Activated CD4-positive, alpha-beta memory T cell treated with anti-CD3 and anti-CD28 coated beads, Interleukin-2, amount 10 ng/mL, durations not matched to agents 7 days and 5 days (primary cell): Measurements from ENCODE around the gene IGSF3. TPM values are rescaled to one million over a fixed set of nuclear protein-coding genes. Genes with fewer than 3 reads are reported as not detected.
"Not testable (repeated sequence)": the region's sequence is repeated elsewhere in the genome, so short reads cannot be mapped to it uniquely, and the experiment has no call there.

Experiments
- CTCF ChIA-PET: fragments of 350-600 bp; sonication (Branson Sonifier 250); formaldehyde crosslinking; loops from one replicate; lab custom pipeline; 2021; ENCODE audit warnings: antibody characterized with exemption, inconsistent platforms; lab: Charles Lee
- POLR2A ChIA-PET: fragments of 350-600 bp; sonication (Branson Sonifier 250); formaldehyde crosslinking; loops from one replicate; lab custom pipeline; 2021; ENCODE audit warnings: antibody characterized with exemption; lab: Charles Lee
- DNase-seq: peaks from one replicate; pipeline ENCODE4 v3.0.0-alpha.2; 2020
- H3K27ac Mint-ChIP-seq: one replicate; pipeline ENCODE4 v1.8.0; 2021; ENCODE audit warnings: mild to moderate bottlenecking, mixed read lengths
- H3K27me3 Mint-ChIP-seq: one replicate; pipeline ENCODE4 v1.8.0; 2021; ENCODE audit warnings: mixed read lengths
- H3K36me3 Mint-ChIP-seq: one replicate; pipeline ENCODE4 v1.8.0; 2021; ENCODE audit warnings: low read depth, mixed read lengths
- H3K4me1 Mint-ChIP-seq: one replicate; pipeline ENCODE4 v1.8.0; 2021; ENCODE audit warnings: mixed read lengths
- H3K4me3 Mint-ChIP-seq: one replicate; pipeline ENCODE4 v1.8.0; 2021; ENCODE audit warnings: mild to moderate bottlenecking, mixed read lengths
- H3K9me3 Mint-ChIP-seq: one replicate; pipeline ENCODE4 v1.8.0; 2021; ENCODE audit warnings: mixed read lengths
- total RNA-seq, 2 experiments: library from RNA; stranded (reverse); gene quantifications; one replicate each; pipeline ENCODE4 v1.2.3, GENCODE V29; 2021

Gene IGSF3
- total RNA-seq, 2 experiments from 2014 or later, result 0.48 to 0.58 TPM

DNA sequence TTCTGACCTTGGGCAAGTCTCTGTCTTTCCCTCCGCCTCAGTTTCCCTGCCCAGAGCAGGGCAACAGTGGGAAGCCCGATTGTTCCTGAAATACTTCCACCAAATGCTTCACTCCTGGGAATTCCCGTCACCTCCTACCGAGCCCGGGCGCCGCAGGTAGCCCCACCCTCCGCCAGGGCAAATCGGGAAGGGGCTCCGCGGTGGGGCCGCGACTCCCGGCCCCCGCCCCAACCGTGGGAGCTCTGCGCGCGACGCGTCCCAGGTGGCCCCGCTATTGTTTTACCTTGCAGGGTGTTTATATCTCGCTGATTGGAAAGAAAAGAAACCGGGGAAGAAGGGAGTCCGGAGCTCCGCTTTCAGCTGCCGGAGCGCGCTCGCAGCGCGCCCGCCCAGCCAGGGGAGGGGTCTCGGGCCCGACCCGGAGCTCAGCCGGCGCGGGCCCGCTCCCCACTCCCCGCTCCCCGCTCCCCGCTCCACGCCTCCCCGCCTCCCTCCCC is 407 bp downstream of the IGSF3 start:
- DNase-seq, result no peak
- no peak overlapping the region for H3K27ac Mint-ChIP-seq
- no peaks in the 10 kb centered on the region for H3K36me3 Mint-ChIP-seq
- peak overlapping the region; percentile 67 for H3K4me3 Mint-ChIP-seq
- no peaks in the 10 kb centered on the region for H3K9me3 Mint-ChIP-seq
- H3K4me1 Mint-ChIP-seq, result peaks cover 8% of the 10 kb centered on the region
- CTCF ChIA-PET, result no interaction called here
- POLR2A ChIA-PET, result interaction anchor here (2.1 kb wide), 1 partner anchor 392 kb away, joined by 7 read pairs; the partner anchor contains the start of gene TTF2
- H3K27me3 Mint-ChIP-seq, result peaks cover 53% of the 10 kb centered on the region

DNA sequence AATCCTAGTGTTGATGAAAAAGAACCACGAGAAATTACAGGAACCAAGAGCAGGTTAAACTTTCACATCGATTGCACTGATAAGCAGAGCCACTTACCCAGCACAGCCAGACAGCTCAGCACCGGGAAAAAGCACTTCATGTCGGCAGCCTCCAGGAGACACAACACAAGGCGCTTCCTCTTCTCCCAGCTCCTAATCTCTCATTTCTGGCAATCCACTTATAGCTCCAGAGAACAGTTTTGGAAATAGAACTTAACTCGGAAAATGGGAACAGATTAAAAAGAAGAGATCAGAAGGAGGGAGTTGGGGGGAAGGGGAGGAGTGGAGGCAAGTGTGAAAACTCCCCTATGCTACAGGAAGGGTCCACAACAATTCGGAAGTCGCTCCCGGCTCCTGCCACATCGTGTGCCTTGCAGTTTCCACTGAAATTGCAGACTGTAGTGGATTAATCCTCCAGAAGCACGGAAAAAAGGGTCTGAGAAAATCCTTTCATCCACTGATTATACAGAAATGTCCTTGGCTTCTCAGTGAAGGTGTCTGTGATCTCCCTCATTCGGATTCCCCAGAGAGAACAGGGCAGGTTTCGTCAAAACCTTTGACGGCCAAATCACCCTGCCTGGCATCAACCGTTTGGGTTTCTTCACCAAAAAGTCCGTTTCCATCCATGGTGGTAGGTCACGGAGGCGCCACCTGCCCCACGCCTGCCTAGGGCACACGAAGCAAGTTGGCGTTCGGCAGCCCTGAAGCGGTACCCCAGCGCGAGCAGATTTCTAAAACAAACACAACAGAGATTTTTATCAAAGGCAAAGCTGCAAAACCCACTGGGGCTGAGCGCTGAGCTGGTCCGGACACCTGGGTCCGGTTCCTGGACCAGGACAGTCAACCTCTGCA is 1.1 kb downstream of the IGSF3 start:
- Mint-ChIP-seq H3K27ac (no peak overlapping the region), H3K36me3 (no peaks in the 10 kb centered on the region), H3K27me3 (peaks cover 50% of the 10 kb centered on the region), H3K9me3 (no peaks in the 10 kb centered on the region), H3K4me1 (peaks cover 8% of the 10 kb centered on the region), H3K4me3 (peak overlapping the region; percentile 67)
- no peak for DNase-seq
- CTCF ChIA-PET, result no interaction called here
- POLR2A ChIA-PET, result no interaction called here

DNA sequence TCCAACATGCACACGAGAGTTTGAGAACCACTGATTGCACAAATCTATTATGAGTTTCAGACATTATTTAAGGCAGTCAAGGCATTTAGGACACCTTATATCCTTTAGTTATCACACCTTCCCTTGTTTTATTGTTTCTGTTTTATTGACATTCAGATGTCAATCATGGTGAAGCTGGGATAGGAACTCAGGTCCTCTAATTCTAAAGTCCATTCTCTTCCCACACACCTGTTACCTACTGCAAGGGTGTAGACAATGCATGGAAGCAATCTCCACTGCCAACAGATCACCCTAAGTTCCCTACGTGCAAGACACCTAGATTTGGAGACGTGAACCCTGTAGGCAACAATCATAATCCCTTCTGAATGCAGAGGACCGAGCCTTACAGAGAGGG is 2.6 kb downstream of the IGSF3 start:
- Mint-ChIP-seq H3K4me3 (no peak overlapping the region), H3K9me3 (no peaks in the 10 kb centered on the region), H3K36me3 (no peaks in the 10 kb centered on the region), H3K27ac (no peak overlapping the region), H3K4me1 (peaks cover 8% of the 10 kb centered on the region), H3K27me3 (peaks cover 42% of the 10 kb centered on the region)
- ChIA-PET POLR2A (no interaction called here), CTCF (interaction anchor here (1.0 kb wide), 1 partner anchor 8 kb away, joined by 3 read pairs; no protein-coding TSS in a partner anchor)
- DNase-seq, result no peak

DNA sequence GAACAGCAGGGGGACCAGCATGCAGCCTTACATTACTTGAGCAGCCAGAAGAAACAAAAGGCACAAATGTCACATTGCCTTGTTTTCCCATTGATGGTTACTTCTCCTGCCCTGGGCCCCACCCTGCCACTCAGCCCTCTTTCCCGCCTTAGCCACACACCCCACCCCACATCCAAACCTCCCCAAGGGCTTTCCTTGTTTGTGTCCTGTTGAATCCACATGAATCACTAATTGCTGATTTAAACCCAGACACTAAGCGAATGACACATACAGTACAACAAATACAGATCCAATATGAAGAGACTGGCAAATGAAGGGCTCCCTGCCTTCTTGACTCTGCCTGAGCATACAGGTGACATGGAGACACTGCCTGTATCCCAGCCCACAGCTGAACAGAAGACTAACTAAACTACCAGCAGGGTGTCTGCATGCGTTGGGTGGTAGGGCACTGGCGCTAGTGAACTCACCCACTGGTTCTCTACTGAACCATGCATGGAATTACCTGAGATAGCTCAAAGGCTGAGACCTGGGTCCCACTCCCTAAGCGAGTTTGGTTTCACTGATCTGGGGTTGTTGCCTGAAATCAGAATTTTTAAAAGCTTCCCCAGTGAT is 3.1 kb downstream of the IGSF3 start:
- POLR2A ChIA-PET, result no interaction called here
- H3K4me1 Mint-ChIP-seq, result peaks cover 8% of the 10 kb centered on the region
- no peak for DNase-seq
- no peaks in the 10 kb centered on the region for H3K9me3 Mint-ChIP-seq
- no peak overlapping the region for H3K4me3 Mint-ChIP-seq
- H3K27ac Mint-ChIP-seq, result no peak overlapping the region
- H3K27me3 Mint-ChIP-seq, result peaks cover 40% of the 10 kb centered on the region
- CTCF ChIA-PET, result interaction anchor here (1.0 kb wide), 1 partner anchor 8 kb away, joined by 3 read pairs; no protein-coding TSS in a partner anchor
- H3K36me3 Mint-ChIP-seq, result no peaks in the 10 kb centered on the region

DNA sequence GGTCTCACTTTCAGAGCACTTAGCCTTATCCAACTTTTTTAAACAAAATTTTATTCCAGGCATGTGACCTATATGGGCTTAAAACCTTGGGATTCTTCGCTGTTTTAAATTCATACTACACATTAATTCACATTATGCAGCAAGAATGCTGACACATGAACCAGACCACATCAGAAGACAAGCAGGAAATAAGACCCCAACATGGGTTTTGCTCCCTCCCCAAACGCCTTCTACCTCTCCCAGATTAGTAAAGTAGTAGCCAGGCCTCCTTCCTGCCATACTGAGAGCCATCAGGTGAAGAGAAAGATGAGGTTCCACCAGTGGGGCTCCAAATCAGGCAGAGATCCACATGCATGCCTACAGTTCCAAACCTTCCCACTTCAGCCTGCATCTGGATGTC is 3.7 kb downstream of the IGSF3 start:
- DNase-seq, result no peak
- H3K4me3 Mint-ChIP-seq, result no peak overlapping the region
- no peaks in the 10 kb centered on the region for H3K36me3 Mint-ChIP-seq
- CTCF ChIA-PET, result no interaction called here
- no peaks in the 10 kb centered on the region for H3K9me3 Mint-ChIP-seq
- peaks cover 8% of the 10 kb centered on the region for H3K4me1 Mint-ChIP-seq
- no peak overlapping the region for H3K27ac Mint-ChIP-seq
- POLR2A ChIA-PET, result no interaction called here
- peaks cover 40% of the 10 kb centered on the region for H3K27me3 Mint-ChIP-seq

DNA sequence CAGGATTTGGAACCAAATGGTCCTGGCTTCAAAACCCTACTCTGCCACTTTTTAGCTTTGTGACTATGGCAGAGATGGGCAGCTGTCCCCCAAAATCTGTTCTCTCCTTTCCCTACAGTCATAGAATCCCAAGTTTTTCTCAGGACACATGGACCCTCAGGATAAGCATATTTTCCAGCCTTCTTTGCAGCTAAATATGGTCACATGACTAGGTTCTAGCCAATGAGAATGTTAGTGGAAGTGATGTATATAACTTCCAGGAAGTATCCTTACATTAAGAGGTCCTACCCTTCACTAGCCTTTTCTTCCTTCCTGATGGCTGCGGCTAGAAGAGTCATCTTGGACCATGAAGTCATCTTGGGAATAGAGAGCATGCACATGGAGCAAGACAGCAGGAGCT is 5.9 kb downstream of the IGSF3 start:
- Mint-ChIP-seq H3K27me3 (peaks cover 31% of the 10 kb centered on the region), H3K27ac (no peak overlapping the region), H3K4me1 (peaks cover 4% of the 10 kb centered on the region), H3K9me3 (no peaks in the 10 kb centered on the region), H3K36me3 (no peaks in the 10 kb centered on the region), H3K4me3 (no peak overlapping the region)
- POLR2A ChIA-PET, result no interaction called here
- no peak for DNase-seq
- CTCF ChIA-PET, result interaction anchor here (1.1 to 1.6 kb wide), 2 partner anchors 10 to 11 kb away, joined by 3 to 5 read pairs; no protein-coding TSS in a partner anchor

DNA sequence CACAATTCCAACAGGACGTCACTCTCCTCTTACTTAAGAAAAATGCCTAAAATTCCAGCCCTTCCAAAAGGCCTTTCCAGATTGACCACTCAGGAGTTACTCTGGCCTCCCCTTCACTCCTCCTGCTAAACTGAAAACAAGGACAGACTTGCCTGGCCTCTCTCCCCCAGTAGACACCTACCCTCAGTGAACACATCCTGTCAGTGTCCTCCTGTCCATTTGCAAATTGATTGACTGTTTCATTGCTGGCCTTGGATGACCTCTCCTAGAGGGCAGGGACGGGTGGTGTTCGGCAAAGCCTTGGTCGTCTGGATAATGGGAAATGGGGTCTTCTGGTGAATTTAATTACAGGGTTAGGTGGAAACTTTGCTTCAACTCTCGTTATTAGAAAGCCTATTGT is 8.9 kb downstream of the IGSF3 start:
- H3K4me1 Mint-ChIP-seq, H3K9me3 Mint-ChIP-seq, H3K4me3 Mint-ChIP-seq, DNase-seq, POLR2A ChIA-PET, H3K27ac Mint-ChIP-seq, CTCF ChIA-PET, H3K36me3 Mint-ChIP-seq: not testable (repeated sequence)
- H3K27me3 Mint-ChIP-seq, result peaks cover 13% of the 10 kb centered on the region

DNA sequence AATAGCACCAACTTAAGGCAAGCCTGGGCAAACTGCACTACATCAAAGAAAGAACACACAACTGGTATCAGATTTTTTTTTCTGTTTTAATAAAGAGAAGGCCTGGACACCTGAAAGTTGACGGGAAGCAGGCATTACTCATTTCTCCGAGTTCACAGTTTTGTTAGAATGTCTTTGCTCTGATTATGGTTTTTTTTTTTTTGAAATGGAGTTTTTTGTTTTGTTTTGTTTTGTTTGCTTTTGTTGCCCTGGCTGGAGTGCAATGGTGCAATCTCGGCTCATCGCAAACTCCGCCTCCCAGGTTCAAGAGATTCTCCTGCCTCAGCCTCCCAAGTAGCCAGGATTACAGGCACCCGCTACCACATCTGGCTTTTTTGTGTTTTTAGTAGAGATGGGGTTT is 9.7 kb downstream of the IGSF3 start:
- H3K27ac Mint-ChIP-seq, H3K4me1 Mint-ChIP-seq, H3K36me3 Mint-ChIP-seq, H3K9me3 Mint-ChIP-seq, CTCF ChIA-PET, DNase-seq, POLR2A ChIA-PET, H3K4me3 Mint-ChIP-seq: not testable (repeated sequence)
- peaks cover 14% of the 10 kb centered on the region for H3K27me3 Mint-ChIP-seq

DNA sequence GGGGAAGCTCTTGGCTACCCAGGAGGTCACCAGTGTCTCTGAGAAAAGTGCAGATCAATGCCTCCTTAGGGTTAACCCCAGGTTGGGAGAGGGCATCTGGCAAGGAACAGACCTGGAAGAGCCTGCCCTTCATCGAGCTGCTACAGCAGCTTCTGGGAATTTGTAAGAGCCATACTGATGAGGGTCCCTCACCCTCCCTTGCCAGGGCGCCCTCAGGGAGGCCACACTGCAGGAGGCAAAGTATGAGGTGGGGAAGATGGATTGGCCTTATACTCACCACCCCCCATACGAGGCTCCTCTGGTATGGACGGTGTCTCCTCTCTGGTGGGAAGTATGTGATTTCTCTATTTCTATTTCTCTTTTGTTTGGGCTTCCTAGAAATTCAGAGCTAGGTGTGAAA is 13.2 kb downstream of the IGSF3 start:
- POLR2A ChIA-PET, result no interaction called here
- Mint-ChIP-seq H3K9me3 (no peaks in the 10 kb centered on the region), H3K4me1 (no peaks in the 10 kb centered on the region), H3K27me3 (peaks cover 26% of the 10 kb centered on the region), H3K36me3 (no peaks in the 10 kb centered on the region), H3K27ac (no peak overlapping the region), H3K4me3 (no peak overlapping the region)
- DNase-seq, result no peak
- CTCF ChIA-PET, result no interaction called here

DNA sequence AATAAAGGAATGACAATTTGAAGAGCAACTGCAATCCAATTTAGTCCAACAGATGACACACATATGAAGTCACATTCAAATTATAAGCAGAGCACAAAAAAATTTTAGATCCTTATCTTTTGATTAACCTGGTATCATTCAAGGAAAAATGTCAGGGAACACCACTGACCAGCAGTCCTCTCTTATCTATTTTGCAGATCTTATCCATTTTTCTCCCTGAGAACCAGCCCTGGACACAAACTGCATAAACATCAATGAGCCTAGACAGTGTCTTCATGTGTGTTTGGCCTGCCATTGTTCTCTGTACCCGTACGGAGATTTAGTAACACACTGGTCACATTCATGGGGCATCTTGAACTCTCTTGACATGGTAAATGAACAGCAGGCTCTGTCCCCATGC is 14.9 kb downstream of the IGSF3 start:
- H3K9me3 Mint-ChIP-seq, POLR2A ChIA-PET, H3K27ac Mint-ChIP-seq, H3K4me3 Mint-ChIP-seq, H3K36me3 Mint-ChIP-seq, DNase-seq, H3K4me1 Mint-ChIP-seq, CTCF ChIA-PET: not testable (repeated sequence)
- peaks cover 29% of the 10 kb centered on the region for H3K27me3 Mint-ChIP-seq

DNA sequence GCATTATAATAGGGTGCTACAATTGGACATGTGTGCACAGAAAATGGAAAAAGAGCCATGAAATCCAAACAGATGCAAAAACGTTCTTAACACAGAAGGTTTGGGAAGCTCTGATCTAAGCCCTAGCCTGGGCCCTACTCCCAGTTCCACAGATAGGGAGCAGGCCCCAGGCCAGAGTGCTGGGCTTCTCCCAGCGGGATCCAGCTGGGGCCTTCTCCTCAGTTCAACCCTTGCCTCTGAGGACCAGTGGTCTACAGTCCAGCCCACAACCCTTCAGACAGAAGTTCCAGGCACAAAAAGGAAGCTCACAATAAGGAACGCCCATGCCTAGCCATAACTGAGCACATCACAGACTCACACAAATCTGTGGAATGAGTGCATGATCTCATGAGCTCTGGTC is 16.8 kb downstream of the IGSF3 start:
- CTCF ChIA-PET, result not testable (repeated sequence)

DNA sequence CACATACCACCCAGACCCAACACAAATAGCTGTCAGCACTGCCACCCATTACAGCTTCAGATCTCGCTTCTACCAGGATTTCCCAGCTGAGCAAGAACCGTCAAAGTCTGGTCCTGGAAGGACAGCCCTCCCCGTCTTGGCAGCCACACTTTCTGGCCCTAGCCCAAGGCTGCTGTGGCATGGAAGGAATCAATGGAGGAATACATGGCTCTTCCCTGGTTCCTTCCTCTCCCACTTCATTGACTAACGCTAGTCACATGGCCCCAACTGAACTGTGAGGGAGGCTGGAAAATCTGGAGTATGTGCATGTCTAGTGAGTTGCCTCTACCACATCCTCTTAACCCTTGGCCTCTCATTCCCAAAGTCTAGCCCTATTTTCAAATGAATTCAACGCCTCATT is 18.5 kb downstream of the IGSF3 start:
- CTCF ChIA-PET, POLR2A ChIA-PET, H3K27ac Mint-ChIP-seq, H3K4me1 Mint-ChIP-seq, H3K4me3 Mint-ChIP-seq, H3K9me3 Mint-ChIP-seq, DNase-seq, H3K36me3 Mint-ChIP-seq: not testable (repeated sequence)
- peaks cover 23% of the 10 kb centered on the region for H3K27me3 Mint-ChIP-seq

More for the DNA sequence above, 16.8 kb downstream of the IGSF3 start:
- H3K4me1 Mint-ChIP-seq, H3K9me3 Mint-ChIP-seq, DNase-seq, H3K36me3 Mint-ChIP-seq, H3K27ac Mint-ChIP-seq, POLR2A ChIA-PET, H3K4me3 Mint-ChIP-seq: not testable (repeated sequence)
- peaks cover 29% of the 10 kb centered on the region for H3K27me3 Mint-ChIP-seq

DNA sequence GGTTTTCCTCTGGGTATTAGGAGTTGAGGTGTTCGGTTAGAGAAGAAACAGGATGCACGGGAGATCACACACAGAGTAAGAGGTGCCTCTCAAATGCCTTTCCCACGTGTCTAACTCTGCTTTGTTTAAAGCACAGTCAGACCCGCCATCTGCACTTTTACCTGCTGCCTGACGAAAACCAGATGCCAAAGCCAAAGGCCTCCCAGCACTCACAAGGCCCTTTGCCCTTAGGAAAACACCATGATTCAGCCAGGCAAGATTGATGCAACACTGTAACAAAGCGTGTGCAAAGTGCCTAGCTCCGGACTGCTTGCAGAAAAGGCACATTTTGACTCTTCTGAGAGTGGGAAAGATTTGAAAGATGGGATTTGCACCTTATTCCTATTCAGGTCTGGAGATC is 19.2 kb downstream of the IGSF3 start:
- H3K27ac Mint-ChIP-seq, H3K36me3 Mint-ChIP-seq, DNase-seq, POLR2A ChIA-PET, H3K9me3 Mint-ChIP-seq, CTCF ChIA-PET, H3K4me1 Mint-ChIP-seq, H3K4me3 Mint-ChIP-seq: not testable (repeated sequence)
- peaks cover 18% of the 10 kb centered on the region for H3K27me3 Mint-ChIP-seq
